Esophagus (tissue), 2 donors: ENCODE measurements around the gene TIMM17A. TPM values are rescaled to one million over a fixed set of nuclear protein-coding genes. Genes with fewer than 3 reads are reported as not detected.
A peak's percentile ranks its signal among the peaks of the same experiment; 100 is the strongest.
"Not testable (repeated sequence)": the region's sequence is repeated elsewhere in the genome, so short reads cannot be mapped to it uniquely, and the experiment has no call there.

Source experiments
- H3K27ac ChIP-seq, 2 donors: one replicate each; pipeline ENCODE4 v1.5.1; 2013; ENCODE audit warnings: low read depth in 2 of 2, mild to moderate bottlenecking in 2 of 2, inconsistent platforms in 1 of 2, low read length in 1 of 2, moderate library complexity in 1 of 2
- H3K27me3 ChIP-seq, 2 donors: one replicate each; pipeline ENCODE4 v1.6.1; 2013; ENCODE audit warnings: low read length in 2 of 2, control low read depth in 1 of 2, mild to moderate bottlenecking in 1 of 2; ENCODE audit not compliant: insufficient read depth in 2 of 2, control insufficient read depth in 1 of 2
- H3K36me3 ChIP-seq, 2 donors: one replicate each; pipeline ENCODE4 v1.6.1; 2013; ENCODE audit warnings: low read length in 1 of 2; ENCODE audit not compliant: control insufficient read depth in 2 of 2, insufficient read depth in 2 of 2
- H3K4me1 ChIP-seq, 2 donors: one replicate each; pipeline ENCODE4 v1.6.1; 2013; ENCODE audit warnings: low read length in 1 of 2; ENCODE audit not compliant: control insufficient read depth in 2 of 2, insufficient read depth in 2 of 2
- H3K4me3 ChIP-seq, 2 donors: one replicate each; pipeline ENCODE4 v1.5.1; 2013; ENCODE audit warnings: low read length in 2 of 2, mild to moderate bottlenecking in 2 of 2, low read depth in 1 of 2, moderate library complexity in 1 of 2
- H3K9me3 ChIP-seq, 2 donors: one replicate each; pipeline ENCODE4 v1.6.1; 2013; ENCODE audit warnings: mild to moderate bottlenecking in 2 of 2, low read depth in 1 of 2, low read length in 1 of 2, moderate library complexity in 1 of 2; ENCODE audit not compliant: control insufficient read depth in 2 of 2, insufficient read depth in 1 of 2
- WGBS, 2 donors: extraction: QIAGEN DNeasy Blood & Tissue Kit; methylation state at CpG; one replicate each; pipeline ENCODE4 v1.1.7; 2013; 5-methylcytosine and 5-hydroxymethylcytosine counted together
- polyA plus RNA-seq, 2 donors: library from polyadenylated mRNA; stranded (reverse); fragments of 200-250 nt; gene quantifications; one replicate each; pipeline ENCODE4 v1.2.3, GENCODE V29; 2013
- donor health status: healthy with polysubstance abuse.
- donor health status: Bipolar disorder and iron deficiency.

TIMM17A gene
- polyA plus RNA-seq, 2 donors = 21.7 to 37.4 TPM

DNA sequence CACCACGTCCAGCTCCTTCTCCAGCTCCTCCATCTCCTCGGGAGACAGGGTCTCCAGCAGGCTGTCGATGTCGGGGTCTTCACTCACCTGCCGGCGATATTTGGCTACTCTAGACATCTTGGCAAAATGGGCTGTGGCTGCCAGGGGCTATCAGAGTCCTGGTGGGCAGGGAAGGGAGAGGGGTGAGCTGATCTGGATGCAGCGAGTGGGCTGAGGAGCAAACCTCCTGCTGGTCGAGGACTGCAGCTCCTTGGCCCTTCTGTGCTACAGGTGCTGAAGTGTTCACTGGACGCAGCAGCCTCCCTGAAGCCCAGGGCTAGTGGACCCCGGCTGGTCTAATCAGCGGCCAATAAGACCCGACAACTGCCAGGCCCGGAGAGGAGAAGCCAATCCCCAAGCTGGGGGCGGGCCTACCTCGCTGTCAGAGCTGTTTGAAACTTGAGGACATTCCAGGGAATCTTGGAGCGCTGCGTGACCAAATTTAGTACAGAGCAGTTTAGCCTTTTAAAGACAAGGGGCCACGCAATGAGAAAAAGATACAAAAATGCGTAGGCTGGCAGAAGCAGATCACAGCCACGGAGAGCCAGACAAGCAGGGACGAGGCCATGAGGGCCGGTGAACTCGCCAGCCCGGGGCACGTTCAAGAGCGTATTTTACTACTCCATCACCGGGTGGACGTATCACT, 8.9 kb upstream of the TIMM17A start, which contains the start of gene LMOD1:
TSS of gene LMOD1 (minus strand) at position 325 of the 685 bp plus-strand sequence. CDS start at position 117, 208 bp downstream.
- H3K36me3 ChIP-seq = no peaks in the 10 kb centered on the region
- WGBS, 2 donors = 5% methylated on average over 28 of the region's 28 CpGs
- H3K9me3 ChIP-seq = no peaks in the 10 kb centered on the region
- H3K27ac ChIP-seq = peak within 1 kb of the TSS; percentile 84 to 89
- no peaks in the 10 kb centered on the region for H3K27me3 ChIP-seq
- H3K4me3 ChIP-seq = peak within 1 kb of the TSS; percentile 43 to 55
- peaks cover 0 to 7% of the 10 kb centered on the region in 2 donors for H3K4me1 ChIP-seq

DNA sequence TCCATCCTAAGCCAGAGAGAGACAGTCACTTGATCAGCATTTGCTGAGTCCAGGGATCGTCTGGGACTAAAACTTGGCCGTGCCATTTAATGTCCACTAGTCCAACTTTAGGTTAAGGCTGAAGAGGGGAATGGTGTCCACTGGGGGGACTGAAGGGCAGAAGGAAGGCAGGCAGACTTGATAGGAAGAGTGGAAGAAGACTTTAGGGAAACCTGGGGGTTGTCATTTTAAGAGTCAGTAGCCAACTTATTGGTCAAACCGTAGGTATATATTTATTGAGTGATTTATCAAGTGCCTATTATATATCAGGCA, 7.7 kb upstream of the TIMM17A start:
- Histone ChIP-seq H3K4me1 (peaks cover 0 to 4% of the 10 kb centered on the region in 2 donors), H3K27me3 (no peaks in the 10 kb centered on the region), H3K4me3 (no peak overlapping the region), H3K27ac (peak overlapping the region; percentile 54 to 84), H3K9me3 (no peaks in the 10 kb centered on the region), H3K36me3 (no peaks in the 10 kb centered on the region)
- WGBS, 2 donors = 44 to 54% methylated on average over 3 of the region's 3 CpGs

DNA sequence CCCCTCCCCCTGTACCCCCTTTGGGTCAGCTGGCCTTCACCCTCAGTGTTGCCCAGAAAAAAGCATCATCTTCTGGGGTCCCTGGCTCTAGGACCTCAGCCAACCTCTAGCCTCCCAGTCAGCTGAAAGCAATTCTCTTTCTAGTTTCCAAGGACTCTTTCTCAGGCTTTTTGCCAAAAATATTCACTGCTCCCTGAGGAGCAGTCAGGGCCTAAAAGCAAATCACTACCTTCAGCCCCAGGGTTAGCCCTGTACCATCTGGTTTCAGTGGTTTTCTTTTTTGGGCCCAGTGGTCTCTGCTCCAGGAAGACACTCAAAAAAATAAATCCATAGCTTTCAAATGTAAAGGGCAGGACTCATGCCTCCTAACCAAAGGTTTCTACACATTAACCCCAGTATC, 5.8 kb upstream of the TIMM17A start:
- H3K9me3 ChIP-seq = no peaks in the 10 kb centered on the region
- H3K4me1 ChIP-seq = peaks cover 0 to 4% of the 10 kb centered on the region in 2 donors
- no peaks in the 10 kb centered on the region for H3K27me3 ChIP-seq
- H3K27ac ChIP-seq = no peak overlapping the region
- H3K4me3 ChIP-seq = no peak overlapping the region
- H3K36me3 ChIP-seq = no peaks in the 10 kb centered on the region

DNA sequence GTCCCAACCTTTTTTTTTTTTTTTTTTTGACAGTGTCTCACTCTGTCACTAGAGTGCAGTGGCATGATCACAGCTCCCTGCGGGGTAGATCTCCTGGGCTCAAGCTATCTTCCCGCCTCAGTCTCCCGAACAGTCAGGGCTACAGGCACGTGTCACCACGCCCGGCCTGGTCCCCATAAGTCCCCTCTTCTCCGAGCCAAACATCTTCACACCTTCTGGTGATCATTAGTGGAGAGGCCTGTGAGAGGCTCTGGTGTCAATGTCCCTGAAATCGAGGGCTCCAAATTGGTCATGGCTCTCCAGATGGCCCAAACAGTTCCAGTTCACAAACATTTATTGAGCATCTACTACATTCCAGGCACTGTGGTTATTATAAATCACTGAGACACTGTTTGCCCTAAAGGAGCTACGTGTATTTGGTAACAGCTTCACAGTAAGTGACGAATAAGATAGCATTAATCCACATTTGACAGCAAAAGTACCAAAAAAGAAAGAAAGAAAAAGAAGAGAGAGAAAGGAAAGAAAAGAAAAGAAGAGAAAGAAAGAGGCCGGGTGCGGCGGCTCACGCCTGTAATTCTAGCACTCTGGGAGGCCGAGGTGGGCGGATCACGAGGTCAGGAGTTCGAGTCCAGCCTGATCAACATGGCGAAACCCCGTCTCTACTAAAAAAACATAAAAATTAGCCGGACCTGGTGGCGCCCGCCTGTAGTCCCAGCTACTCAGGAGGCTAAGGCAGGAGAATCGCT, 867 bp upstream of the TIMM17A start:
- WGBS, 2 donors = 56 to 57% methylated on average over 24 of the region's 24 CpGs
- Histone ChIP-seq H3K4me1 (no peaks in the 10 kb centered on the region), H3K9me3 (no peaks in the 10 kb centered on the region), H3K27ac (peak overlapping the region; percentile 23 to 77), H3K27me3 (no peaks in the 10 kb centered on the region), H3K4me3 (peak overlapping the region; percentile 88 to 97), H3K36me3 (peaks cover 0 to 6% of the 10 kb centered on the region in 2 donors)

DNA sequence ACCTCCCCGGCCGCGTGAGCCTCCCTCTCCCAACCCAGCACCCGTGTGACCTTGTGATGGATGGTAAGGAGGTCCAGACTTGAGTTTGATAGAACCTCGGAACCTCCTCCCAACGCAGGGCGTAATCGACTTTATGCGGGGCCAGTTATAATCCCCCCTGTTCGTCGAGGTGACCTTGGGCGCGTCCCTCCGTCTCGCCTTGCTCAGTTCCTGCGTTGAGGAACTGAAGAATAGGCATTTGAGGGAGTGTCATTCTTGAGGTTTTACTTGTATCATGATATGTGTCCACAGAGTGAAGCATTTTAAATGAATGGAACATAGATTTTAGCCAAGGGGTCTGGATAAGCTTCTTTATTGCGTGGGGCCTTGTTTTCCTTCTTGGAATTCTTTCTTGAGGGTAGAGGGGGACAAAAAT, 433 bp downstream of the TIMM17A start:
- Histone ChIP-seq H3K36me3 (peaks cover 0 to 8% of the 10 kb centered on the region in 2 donors), H3K27ac (peak overlapping the region; percentile 51 to 93), H3K27me3 (no peaks in the 10 kb centered on the region), H3K4me1 (no peaks in the 10 kb centered on the region), H3K9me3 (no peaks in the 10 kb centered on the region), H3K4me3 (peak overlapping the region; percentile 88 to 97)
- 0 to 1% methylated on average over 17 of the region's 17 CpGs for WGBS, 2 donors

DNA sequence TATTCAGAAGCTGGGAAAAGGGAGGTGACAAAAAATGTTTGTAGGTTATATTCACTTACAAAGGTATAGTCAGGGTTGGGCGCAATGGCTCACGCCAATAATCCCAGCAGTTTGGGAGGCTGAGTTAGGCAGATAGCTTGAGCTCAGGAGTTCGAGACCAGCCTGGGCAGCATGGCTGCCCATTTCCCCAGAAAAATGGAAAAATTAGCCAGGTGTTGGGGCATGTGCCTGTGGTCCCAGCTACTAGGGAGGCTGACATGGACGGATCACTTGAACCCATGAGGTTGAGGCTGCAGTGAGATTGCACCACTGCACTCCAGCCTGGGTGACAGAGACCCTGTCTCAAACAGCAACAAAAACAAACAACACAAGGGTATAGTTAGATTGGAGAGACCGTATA, 3.0 kb downstream of the TIMM17A start:
- no peak overlapping the region for H3K27ac ChIP-seq
- no peak overlapping the region for H3K4me3 ChIP-seq
- no peaks in the 10 kb centered on the region for H3K9me3 ChIP-seq
- WGBS, 2 donors = 84 to 89% methylated on average over 5 of the region's 5 CpGs
- H3K36me3 ChIP-seq = peaks cover 3 to 15% of the 10 kb centered on the region in 2 donors
- H3K4me1 ChIP-seq = no peaks in the 10 kb centered on the region
- H3K27me3 ChIP-seq = no peaks in the 10 kb centered on the region

DNA sequence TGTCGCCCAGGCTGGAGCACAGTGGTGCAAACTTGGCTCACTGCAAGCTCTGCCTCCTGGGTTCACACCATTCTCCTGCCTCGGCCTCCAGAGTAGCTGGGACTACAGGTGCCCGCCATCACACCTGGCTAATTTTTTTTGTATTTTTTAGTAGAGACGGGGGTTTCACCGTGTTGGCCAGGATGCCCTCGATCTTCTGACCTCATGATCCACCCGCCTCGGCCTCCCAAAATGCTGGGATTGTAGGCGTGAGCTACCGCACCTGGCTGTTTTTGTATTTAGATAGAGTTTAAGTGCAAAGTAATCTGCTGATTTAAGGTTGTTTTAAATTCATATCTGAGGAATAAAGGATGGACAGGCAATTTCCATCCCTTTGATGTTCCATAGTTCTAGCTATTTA, 7.1 kb downstream of the TIMM17A start:
- 91 to 94% methylated on average over 10 of the region's 10 CpGs for WGBS, 2 donors
- not testable (repeated sequence) for H3K27ac ChIP-seq, H3K4me3 ChIP-seq, H3K9me3 ChIP-seq, H3K27me3 ChIP-seq, H3K4me1 ChIP-seq
- peaks cover 8 to 15% of the 10 kb centered on the region in 2 donors for H3K36me3 ChIP-seq

DNA sequence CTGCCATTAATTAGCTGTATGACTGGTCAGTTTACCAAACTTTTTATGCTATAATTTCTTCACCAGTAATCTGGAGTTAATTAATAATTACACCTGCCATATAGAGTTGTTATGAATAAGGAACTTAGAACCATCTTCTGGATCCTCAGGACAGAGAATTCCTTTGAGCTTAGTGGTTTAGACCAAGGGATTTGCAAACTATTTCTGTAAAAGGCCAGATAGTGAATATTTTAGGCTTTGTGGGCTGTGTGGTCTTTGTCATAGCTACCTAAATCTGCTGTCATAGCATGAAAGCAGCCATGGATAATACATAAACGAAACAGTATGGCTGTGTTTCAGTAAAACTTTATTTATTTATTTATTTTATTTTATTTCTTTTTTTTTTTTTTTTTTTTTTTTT, 9.0 kb downstream of the TIMM17A start:
- no peaks in the 10 kb centered on the region for H3K9me3 ChIP-seq
- peaks cover 8 to 9% of the 10 kb centered on the region in 2 donors for H3K36me3 ChIP-seq
- H3K4me1 ChIP-seq = no peaks in the 10 kb centered on the region
- no peaks in the 10 kb centered on the region for H3K27me3 ChIP-seq
- WGBS, 2 donors = 68 to 80% methylated on average over 1 of the region's 1 CpG
- no peak overlapping the region for H3K27ac ChIP-seq
- H3K4me3 ChIP-seq = no peak overlapping the region

DNA sequence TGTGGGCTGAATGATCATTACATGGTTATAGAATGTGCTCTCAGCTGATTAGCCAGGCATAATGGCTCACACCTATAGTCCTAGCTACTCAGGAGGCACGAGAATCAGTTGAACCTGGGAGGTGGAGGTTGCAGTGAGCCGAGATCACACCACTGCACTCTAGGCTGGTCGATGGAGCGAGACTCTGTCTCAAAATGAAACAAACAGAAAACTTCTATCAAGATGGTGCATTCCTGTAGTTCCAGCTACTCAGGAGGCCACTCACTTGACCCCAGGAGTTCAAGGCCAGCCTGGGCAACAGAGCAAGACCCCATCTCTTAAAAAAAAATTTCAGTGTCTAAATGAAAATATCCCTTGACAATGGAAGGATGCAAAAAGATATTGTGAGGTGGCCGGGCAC, 10.9 kb downstream of the TIMM17A start:
- Histone ChIP-seq H3K27ac (no peak overlapping the region), H3K27me3 (no peaks in the 10 kb centered on the region), H3K36me3 (peaks cover 6 to 9% of the 10 kb centered on the region in 2 donors), H3K4me3 (no peak overlapping the region), H3K9me3 (no peaks in the 10 kb centered on the region), H3K4me1 (no peaks in the 10 kb centered on the region)
- WGBS, 2 donors = 94 to 95% methylated on average over 5 of the region's 5 CpGs
